H1 (cell line): Measurements from ENCODE around the gene SKP1.

Experiments
- CHD2 ChIP-seq: IDR thresholded peaks from 2 replicates; pipeline ENCODE4 v1.6.1; 2012; ENCODE audit warnings: low read length, improper control_type of control experiment
- CTCF ChIP-seq, 3 experiments: IDR thresholded peaks; 1 replicate in 2 of 3; 2 replicates in 1 of 3; pipeline versions ENCODE4 v1.5.1 to v1.6.1; 2011; ENCODE audit warnings: low read length in 3 of 3, mild to moderate bottlenecking in 3 of 3, inconsistent platforms in 2 of 3, low read depth in 1 of 3, moderate library complexity in 1 of 3; ENCODE audit not compliant: insufficient read depth in 1 of 3; ENCODE audit errors: control extremely low read depth in 1 of 3
- KDM5A ChIP-seq: fragments of 200-600 bp; IDR thresholded peaks from 2 replicates; pipeline ENCODE4 v1.7.1; 2012; ENCODE audit warnings: mild to moderate bottlenecking, low read length, inconsistent platforms, mixed read lengths
- POLR2AphosphoS5 ChIP-seq: IDR thresholded peaks from 2 replicates; pipeline ENCODE4 v1.6.1; 2011; ENCODE audit warnings: low read depth, low read length
- SIX5 ChIP-seq: IDR thresholded peaks from 2 replicates; pipeline ENCODE4 v1.6.1; 2011; ENCODE audit warnings: mild to moderate bottlenecking, low read depth, low read length

GRCh38 chr5:134143944-134144941, 32.5 kb downstream of the SKP1 start:
- TF ChIP-seq CHD2 (no peak), CTCF (IDR thresholded peaks at IDR 0.05; ENCODE audit: control extremely low read depth in 1 of 3, insufficient read depth in 1 of 3, low read depth in 1 of 3, low read length in 3 of 3) (no peak), KDM5A (no peak), SIX5 (no peak), POLR2AphosphoS5 (no peak)
